DMS153 (cell line): Measurements from ENCODE around the gene ARRDC1.

Source experiments
- DNase-seq: peaks from one replicate; lab custom pipeline; 2025; lab: John Stamatoyannopoulos, UW

The ARRDC1 gene

GRCh38 chr9:137640862-137641261, 35.4 kb downstream of the ARRDC1 start:
- no peak for DNase-seq

DNA sequence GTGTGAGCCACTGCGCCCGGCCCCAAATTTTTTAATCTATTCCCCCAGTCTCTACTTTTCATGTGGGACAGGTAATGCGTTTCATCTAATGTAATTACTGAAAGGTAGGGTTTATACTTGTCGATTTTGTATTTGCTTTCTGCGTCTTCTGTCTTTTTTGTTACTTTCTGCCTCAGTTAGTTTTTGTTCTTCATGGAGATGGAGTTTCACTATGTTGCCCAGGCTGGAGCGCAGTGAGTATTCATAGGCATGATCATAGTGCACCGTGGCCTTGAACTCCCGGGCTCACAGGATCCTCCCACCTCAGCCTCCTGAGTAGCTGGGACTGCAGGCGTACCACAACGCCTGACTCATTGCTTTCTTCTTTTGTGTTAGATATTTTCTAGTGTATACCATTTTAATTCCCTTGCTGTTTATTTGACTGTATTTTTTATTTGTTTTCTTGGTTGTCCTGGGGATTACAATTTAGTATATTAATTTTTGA, 36.7 kb downstream of the ARRDC1 start:
- DNase-seq, result no peak

- DNase-seq, result no peak
Measured at GRCh38 chr9:137642892-137643291, 37.4 kb downstream of the ARRDC1 start.

DNA sequence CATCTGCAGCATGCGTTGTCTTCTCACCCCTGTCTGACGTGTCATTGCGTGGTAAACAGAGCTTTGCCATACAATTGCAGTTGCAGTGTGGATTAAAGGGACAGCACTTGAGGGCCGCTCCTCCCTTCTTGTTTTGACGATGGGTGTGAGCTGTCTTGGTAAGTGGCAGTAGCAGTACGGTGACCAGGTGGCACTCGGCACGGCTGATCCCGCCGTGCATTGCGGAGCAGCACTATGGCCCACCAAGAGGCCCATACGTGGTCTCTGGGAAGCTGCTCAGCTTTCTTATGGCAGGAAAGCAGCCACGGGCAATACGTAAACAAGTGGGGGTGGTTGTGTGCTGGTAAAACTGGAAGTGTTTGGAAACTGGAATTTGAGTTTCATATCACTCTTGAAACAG, 38.4 kb downstream of the ARRDC1 start:
- DNase-seq, result no peak

DNA sequence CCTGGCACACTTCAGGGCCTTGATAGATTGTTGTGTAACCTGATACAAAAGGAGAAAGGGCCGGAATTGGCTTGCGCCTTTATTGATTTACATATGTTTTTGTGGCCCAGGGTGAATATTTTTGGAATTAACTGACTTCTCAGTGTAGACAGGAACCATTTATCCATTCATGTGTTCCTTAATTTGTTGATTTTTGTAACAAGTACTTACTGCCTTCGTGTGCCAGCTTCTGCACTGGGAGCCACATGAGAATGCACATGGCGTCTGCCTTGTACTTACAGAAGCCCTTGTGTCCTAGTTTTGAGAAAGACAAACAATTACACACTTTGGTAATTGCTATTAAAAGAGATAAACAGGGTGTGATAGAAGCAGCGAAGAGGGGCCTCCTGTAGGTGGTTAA, 39.7 kb downstream of the ARRDC1 start:
- no peak for DNase-seq

GRCh38 chr9:137646341-137646740, 40.9 kb downstream of the ARRDC1 start:
- no peak for DNase-seq

- no peak for DNase-seq
Measured at GRCh38 chr9:137647096-137647714, 41.7 kb downstream of the ARRDC1 start.

DNA sequence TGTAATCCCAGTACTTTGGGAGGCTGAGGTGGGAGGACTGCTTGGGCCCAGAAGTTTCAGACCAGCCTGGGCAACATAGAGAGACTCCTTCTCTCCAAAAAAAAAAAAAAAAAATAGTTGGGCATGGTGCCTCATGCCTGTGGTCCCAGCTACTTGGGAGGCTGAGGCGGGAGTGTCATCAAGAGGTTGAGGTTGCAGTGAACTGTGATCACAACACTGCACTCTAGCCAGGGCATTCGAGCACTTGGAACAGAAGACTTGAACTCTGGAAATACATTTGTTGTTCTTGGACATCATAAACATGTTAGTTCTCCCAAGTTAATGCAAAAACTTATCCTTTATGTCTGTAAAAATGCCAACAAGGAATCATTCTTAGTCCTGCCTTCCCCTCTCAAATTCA, 42.9 kb downstream of the ARRDC1 start:
- DNase-seq, result no peak

DNA sequence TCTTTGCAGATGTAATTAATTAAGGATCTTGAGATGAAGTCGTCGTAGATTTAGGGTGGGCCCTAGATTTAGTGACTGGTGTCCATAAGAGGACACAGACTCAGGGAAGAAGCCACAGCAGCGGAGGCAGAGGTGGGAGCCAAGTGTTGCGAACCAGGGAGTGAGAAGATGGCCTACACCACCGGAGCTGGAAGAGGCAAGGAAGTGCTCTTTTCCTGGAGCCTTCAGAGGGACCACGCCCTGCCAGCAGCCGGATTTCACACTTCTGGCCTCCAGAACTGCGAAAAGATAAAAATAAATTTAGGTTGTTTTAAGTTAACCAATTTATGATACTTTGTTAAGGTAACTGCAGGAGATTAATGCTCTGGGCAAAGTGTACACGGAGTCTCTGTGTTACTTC, 44.1 kb downstream of the ARRDC1 start:
- no peak for DNase-seq

GRCh38 chr9:137650259-137650658, 44.8 kb downstream of the ARRDC1 start:
- DNase-seq, result no peak

DNA sequence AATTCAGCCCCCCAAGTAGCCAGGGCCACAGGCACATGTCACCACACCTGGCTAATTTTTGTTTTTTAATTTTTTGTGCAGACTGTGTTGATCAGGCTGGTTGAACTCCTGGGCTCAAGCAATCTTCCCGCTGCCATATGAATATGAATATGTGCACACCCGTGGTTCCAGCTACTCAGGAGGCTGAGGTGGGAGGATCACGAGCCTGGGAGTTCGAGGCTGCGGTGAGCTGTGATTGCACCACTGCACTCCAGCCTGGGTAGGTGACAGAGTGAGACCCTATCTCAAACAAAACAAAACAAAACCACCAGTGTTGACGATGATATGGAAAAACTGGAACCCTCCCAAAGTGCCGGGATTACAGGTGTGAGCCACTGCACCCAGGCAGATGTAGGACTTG, 45.3 kb downstream of the ARRDC1 start:
- no peak for DNase-seq

DNA sequence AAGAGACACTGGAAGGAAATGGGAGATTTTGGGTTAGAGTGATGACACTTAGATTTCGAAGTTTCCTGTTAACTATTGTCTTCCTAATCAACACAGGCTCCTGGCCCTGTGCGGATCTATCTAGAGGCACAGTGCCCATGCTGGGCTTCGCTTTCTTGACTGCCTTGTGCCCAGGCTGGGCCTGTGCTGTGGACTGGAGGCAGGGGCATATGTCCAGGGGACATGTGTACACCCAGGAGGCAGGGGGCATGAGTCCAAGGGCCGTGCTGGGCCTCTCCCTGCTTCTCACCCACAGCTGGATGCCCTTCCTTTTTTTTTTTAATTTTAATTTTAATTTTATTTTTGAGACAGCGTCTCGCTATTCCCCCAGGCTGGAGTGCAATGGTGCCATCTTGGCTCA, 50.9 kb downstream of the ARRDC1 start:
- DNase-seq, result no peak

GRCh38 chr9:137657606-137658005, 52.1 kb downstream of the ARRDC1 start:
- DNase-seq, result no peak

GRCh38 chr9:137658781-137659180, 53.3 kb downstream of the ARRDC1 start:
- DNase-seq, result no peak

DNA sequence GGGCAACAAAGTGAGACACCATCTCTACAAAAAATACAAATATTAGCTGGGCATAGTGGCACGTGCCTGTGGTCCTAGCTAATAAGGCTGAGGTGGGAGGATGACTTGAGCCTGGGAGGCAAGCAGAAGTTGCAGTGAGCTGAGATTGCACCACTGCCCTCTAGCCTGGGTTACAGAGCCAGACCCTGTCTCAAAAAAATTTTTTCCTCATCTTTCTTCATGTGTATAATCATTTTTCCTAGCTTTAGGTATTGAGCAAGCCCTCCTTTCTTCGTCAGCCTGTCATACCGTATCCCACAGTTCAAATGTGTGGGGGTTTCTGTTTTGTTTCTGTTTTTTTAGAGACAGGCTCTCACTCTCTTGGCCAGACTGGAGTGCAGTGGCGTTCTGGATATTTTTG, 54.7 kb downstream of the ARRDC1 start:
- DNase-seq, result no peak

GRCh38 chr9:137663584-137663983, 58.1 kb downstream of the ARRDC1 start:
- DNase-seq, result no peak

GRCh38 chr9:137664676-137665075, 59.2 kb downstream of the ARRDC1 start:
- DNase-seq, result no peak
